Superior temporal gyrus (tissue), 1 donor: ENCODE results near the gene PCSK6.

ENCODE experiments used
- DNase-seq: peaks from one replicate; pipeline ENCODE4 v3.0.0-alpha.2; 2016; ENCODE audit errors: extremely low spot score

Gene PCSK6

GRCh38 chr15:101277038-101277822, 212.3 kb downstream of the PCSK6 start, which contains the start of gene SELENOS:
Gene SELENOS (minus strand): TSS chr15:101277485. CDS start chr15:101277417, 68 bp downstream.
- DNase-seq, result peak; percentile 89

GRCh38 chr15:101276501-101277037, 212.9 kb downstream of the PCSK6 start:
- DNase-seq, result no peak

- DNase-seq, result no peak
Observed at GRCh38 chr15:101275018-101275417, 214.5 kb downstream of the PCSK6 start.

GRCh38 chr15:101273534-101273933, 216.0 kb downstream of the PCSK6 start:
- DNase-seq, result no peak

GRCh38 chr15:101272584-101272983, 216.9 kb downstream of the PCSK6 start:
- no peak for DNase-seq

- DNase-seq, result no peak
Observed at GRCh38 chr15:101269479-101270223, 219.9 kb downstream of the PCSK6 start.

- DNase-seq, result peak; percentile 63
Observed at GRCh38 chr15:101267320-101268104, 222.0 kb downstream of the PCSK6 start.

- no peak for DNase-seq
Observed at GRCh38 chr15:101266787-101267186, 222.7 kb downstream of the PCSK6 start.

- DNase-seq, result no peak
Observed at GRCh38 chr15:101266034-101266433, 223.5 kb downstream of the PCSK6 start.

- no peak for DNase-seq
Observed at GRCh38 chr15:101264911-101265641, 224.4 kb downstream of the PCSK6 start.

- DNase-seq, result no peak
Observed at GRCh38 chr15:101264011-101264410, 225.5 kb downstream of the PCSK6 start.

GRCh38 chr15:101262551-101262950, 227.0 kb downstream of the PCSK6 start:
- DNase-seq, result no peak

- peak; percentile 90 for DNase-seq
Observed at GRCh38 chr15:101258238-101259144, 231.0 kb downstream of the PCSK6 start.

- no peak for DNase-seq
Observed at GRCh38 chr15:101256757-101257156, 232.8 kb downstream of the PCSK6 start.

GRCh38 chr15:101255615-101256241, 233.8 kb downstream of the PCSK6 start:
- DNase-seq, result no peak

GRCh38 chr15:101255051-101255395, 234.5 kb downstream of the PCSK6 start:
- no peak for DNase-seq

GRCh38 chr15:101254157-101255050, 235.1 kb downstream of the PCSK6 start:
- DNase-seq, result no peak
